HAP-1 (cell line): ENCODE data around the gene KANK2.
"Not testable (repeated sequence)": the region's sequence is repeated elsewhere in the genome, so short reads cannot be mapped to it uniquely, and the experiment has no call there.

Experiments used
- DNase-seq, 2 experiments: peaks; one replicate each; pipeline ENCODE4 v3.0.0-alpha.2; 2016 to 2020; ENCODE audit warnings: low spot score in 2 of 2
- H3K27me3 ChIP-seq: fragments of 250-450 bp; sonication (Bioruptor Pico); 2 replicates; pipeline ENCODE4 v1.5.1; 2020; ENCODE audit warnings: low read depth, mild to moderate bottlenecking, moderate library complexity
- H3K36me3 ChIP-seq: fragments of 250-450 bp; sonication (Bioruptor Pico); replicated peaks from 2 replicates; pipeline ENCODE4 v1.5.1; 2020; ENCODE audit warnings: mild to moderate bottlenecking
- H3K4me1 ChIP-seq: fragments of 250-450 bp; sonication (Bioruptor Pico); 2 replicates; pipeline ENCODE4 v1.5.1; 2020; ENCODE audit warnings: mild to moderate bottlenecking
- H3K4me3 ChIP-seq: fragments of 250-450 bp; sonication (Bioruptor Pico); 2 replicates; pipeline ENCODE4 v1.5.1; 2020; ENCODE audit warnings: mild to moderate bottlenecking, moderate library complexity
- H3K9me3 ChIP-seq: fragments of 250-450 bp; sonication (Bioruptor Pico); 2 replicates; pipeline ENCODE4 v1.5.1; 2020; ENCODE audit warnings: mild to moderate bottlenecking, moderate library complexity
- in situ Hi-C: fragments of 300-500 bp; cut with MboI; formaldehyde crosslinking; loops from 3 replicates; pipeline ENCODE4 v1.14.3; 2020; ENCODE audit warnings: low sequenced_read_pairs, inconsistent platforms, mixed read lengths

KANK2 gene

GRCh38 chr19:11123114-11123513, 74.2 kb downstream of the KANK2 start:
- no peaks in the 10 kb centered on the region for H3K27me3 ChIP-seq
- in situ Hi-C loops = loop anchor here (25.0 kb wide), 1 partner anchor 961 kb away; no protein-coding TSS in a partner anchor
- peaks cover 85% of the 10 kb centered on the region for H3K36me3 ChIP-seq
- DNase-seq = no peak
- H3K4me3 ChIP-seq = no peak overlapping the region
- no peaks in the 10 kb centered on the region for H3K4me1 ChIP-seq
- no peaks in the 10 kb centered on the region for H3K9me3 ChIP-seq

DNA sequence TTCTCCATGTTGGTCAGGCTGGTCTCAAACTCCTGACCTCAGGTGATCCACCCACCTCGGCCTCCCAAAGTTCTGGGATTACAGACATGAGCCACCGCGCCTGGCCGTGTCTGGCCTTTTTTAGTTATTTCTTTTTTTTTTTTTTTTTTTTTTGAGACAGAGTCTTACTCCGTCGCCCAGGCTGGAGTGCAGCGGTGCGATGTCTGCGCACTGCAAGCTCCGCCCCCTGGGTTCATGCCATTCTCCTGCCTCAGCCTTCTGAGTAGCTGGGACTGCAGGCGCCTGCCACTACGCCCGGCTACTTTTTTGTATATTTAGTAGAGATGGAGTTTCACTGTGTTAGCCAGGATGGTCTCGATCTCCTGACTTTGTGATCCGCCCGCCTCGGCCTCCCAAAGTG, 75.4 kb downstream of the KANK2 start:
- in situ Hi-C loops = loop anchor here (25.0 kb wide), 1 partner anchor 960 kb away; no protein-coding TSS in a partner anchor
- H3K36me3 ChIP-seq = peaks cover 83% of the 10 kb centered on the region
- not testable (repeated sequence) for H3K4me1 ChIP-seq, H3K4me3 ChIP-seq, DNase-seq, H3K27me3 ChIP-seq, H3K9me3 ChIP-seq

DNA sequence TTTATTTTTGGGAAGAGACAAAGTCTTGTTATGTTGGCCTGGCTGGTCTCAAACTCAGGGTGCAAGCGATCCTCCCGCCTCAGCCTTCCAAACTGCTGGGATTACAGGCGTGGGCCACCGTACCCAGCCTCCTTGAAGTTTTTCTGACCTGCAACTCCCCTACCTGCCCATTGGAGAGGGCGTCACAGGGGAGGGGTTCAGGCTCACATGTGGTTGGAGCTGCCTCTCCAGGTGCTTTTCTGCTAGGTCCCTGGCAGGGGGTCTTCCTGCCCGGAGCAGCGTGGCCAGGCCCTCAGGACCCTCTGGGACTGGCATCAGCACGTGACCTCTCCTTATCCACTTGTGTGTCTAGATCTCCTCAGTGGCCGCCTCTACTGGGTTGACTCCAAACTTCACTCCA, 80.8 kb downstream of the KANK2 start:
- Histone ChIP-seq H3K4me1 (no peaks in the 10 kb centered on the region), H3K4me3 (no peak overlapping the region), H3K9me3 (no peaks in the 10 kb centered on the region), H3K27me3 (no peaks in the 10 kb centered on the region), H3K36me3 (peaks cover 91% of the 10 kb centered on the region)
- DNase-seq = no peak
- in situ Hi-C loops = loop anchor here (25.0 kb wide), 1 partner anchor 954 kb away; no protein-coding TSS in a partner anchor

DNA sequence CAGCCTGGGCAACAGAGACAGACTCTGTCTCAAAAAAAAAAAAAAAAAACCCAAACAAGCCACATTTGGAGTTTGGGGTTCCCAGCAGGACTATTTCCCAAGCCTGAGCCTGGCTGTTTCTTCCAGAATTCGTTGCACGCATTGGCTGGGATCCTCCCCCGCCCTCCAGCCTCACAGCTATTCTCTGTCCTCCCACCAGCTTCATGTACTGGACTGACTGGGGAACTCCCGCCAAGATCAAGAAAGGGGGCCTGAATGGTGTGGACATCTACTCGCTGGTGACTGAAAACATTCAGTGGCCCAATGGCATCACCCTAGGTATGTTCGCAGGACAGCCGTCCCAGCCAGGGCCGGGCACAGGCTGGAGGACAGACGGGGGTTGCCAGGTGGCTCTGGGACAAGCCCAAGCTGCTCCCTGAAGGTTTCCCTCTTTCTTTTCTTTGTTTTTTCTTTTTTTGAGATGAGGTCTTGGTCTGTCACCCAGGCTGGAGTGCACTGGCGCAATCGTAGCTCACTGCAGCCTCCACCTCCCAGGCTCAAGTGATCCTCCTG, 81.4 kb downstream of the KANK2 start:
- H3K4me3 ChIP-seq = no peak overlapping the region
- H3K36me3 ChIP-seq = peaks cover 94% of the 10 kb centered on the region
- DNase-seq = no peak
- H3K27me3 ChIP-seq = no peaks in the 10 kb centered on the region
- H3K9me3 ChIP-seq = no peaks in the 10 kb centered on the region
- in situ Hi-C loops = loop anchor here (25.0 kb wide), 1 partner anchor 954 kb away; no protein-coding TSS in a partner anchor
- no peaks in the 10 kb centered on the region for H3K4me1 ChIP-seq

DNA sequence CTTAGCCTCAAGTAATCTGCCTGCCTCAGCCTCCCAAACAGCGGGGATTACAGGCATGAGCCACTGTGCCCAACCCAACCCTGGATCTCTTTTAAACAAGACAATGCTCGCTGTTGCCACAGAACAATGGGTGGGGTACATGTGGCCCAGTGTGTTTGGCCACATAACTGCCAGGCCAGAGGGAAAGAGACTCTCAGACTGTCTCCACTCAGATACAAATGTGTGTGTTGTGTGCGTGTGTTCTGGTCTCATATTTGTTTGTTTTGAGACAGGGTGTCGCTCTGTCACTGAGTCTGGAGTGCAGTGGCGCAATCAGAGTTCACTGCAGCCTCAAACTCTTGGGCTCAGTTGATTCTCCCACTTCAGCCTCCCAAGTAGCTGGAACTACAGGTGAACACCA, 82.3 kb downstream of the KANK2 start:
- H3K36me3 ChIP-seq = peaks cover 94% of the 10 kb centered on the region
- no peaks in the 10 kb centered on the region for H3K9me3 ChIP-seq
- H3K27me3 ChIP-seq = no peaks in the 10 kb centered on the region
- in situ Hi-C loops = loop anchor here (25.0 kb wide), 1 partner anchor 953 kb away; no protein-coding TSS in a partner anchor
- no peak overlapping the region for H3K4me3 ChIP-seq
- DNase-seq = no peak
- H3K4me1 ChIP-seq = no peaks in the 10 kb centered on the region
